Heart left ventricle (tissue), 13 donors: ENCODE measurements around the gene CCNY.

Source experiments
- POLR2A ChIP-seq, 2 donors: fragments of 450-650 bp; IDR thresholded peaks; one replicate each; pipeline ENCODE4 v1.6.1; 2017; ENCODE audit warnings: antibody characterized with exemption in 2 of 2, mild to moderate bottlenecking in 2 of 2, moderate library complexity in 2 of 2
- TF ChIP-seq, protein P1 (sequence below), 12 donors: fragments of 200-600 bp; sonication (generic) in 4 of 12; IDR thresholded peaks; one replicate each; pipeline versions ENCODE4 v1.5.0 to v1.8.0; 2018 to 2022; ENCODE audit warnings: antibody characterized with exemption in 12 of 12, mild to moderate bottlenecking in 5 of 12
- donor health status: ischemic (EF 13 %, LVEDD 7.1; RV severe dilation, severe dysfunction).
- donor health status: DM: no; HTN: yes; CAD: no.
- donor health status: DM: no; HTN: no; CAD: no.
- donor health status: ischemic (EF 25% LVEDD 6.9; RV normal size, moderate dysfunction).
- donor health status: ischemic (EF 25% LVEDD 5.7; RV mildly dilated, moderate dysfunction).
- donor health status: ischemic (EF 35%, LVEDD 5.7; RV mildly dilated, moderate dysfunction).
- donor health status: nonischemic (EF 11% LVEDD 7.7; RV severe dilation, severe dysfunction).
- donor health status: DM: yes; HTN: yes; CAD: no.
- donor health status: PGD.
- donor health status: ischemic (EF 29% LVEDD 5.4; RV normal size, mild dysfunction).
- donor health status: nonischemic (EF 23%, LVEDD 6.1; RV moderate dilation, normal function).

GRCh38 chr10:35362701-35363350 lies 26.5 kb downstream of the CCNY start:
- TF ChIP-seq, protein P1, sequence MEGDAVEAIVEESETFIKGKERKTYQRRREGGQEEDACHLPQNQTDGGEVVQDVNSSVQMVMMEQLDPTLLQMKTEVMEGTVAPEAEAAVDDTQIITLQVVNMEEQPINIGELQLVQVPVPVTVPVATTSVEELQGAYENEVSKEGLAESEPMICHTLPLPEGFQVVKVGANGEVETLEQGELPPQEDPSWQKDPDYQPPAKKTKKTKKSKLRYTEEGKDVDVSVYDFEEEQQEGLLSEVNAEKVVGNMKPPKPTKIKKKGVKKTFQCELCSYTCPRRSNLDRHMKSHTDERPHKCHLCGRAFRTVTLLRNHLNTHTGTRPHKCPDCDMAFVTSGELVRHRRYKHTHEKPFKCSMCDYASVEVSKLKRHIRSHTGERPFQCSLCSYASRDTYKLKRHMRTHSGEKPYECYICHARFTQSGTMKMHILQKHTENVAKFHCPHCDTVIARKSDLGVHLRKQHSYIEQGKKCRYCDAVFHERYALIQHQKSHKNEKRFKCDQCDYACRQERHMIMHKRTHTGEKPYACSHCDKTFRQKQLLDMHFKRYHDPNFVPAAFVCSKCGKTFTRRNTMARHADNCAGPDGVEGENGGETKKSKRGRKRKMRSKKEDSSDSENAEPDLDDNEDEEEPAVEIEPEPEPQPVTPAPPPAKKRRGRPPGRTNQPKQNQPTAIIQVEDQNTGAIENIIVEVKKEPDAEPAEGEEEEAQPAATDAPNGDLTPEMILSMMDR (IDR thresholded peaks at IDR 0.05), result no peak
- no peak for TF ChIP-seq POLR2A (IDR thresholded peaks at IDR 0.05)
